ENCODE measurements around the gene E2F3.

DNA sequence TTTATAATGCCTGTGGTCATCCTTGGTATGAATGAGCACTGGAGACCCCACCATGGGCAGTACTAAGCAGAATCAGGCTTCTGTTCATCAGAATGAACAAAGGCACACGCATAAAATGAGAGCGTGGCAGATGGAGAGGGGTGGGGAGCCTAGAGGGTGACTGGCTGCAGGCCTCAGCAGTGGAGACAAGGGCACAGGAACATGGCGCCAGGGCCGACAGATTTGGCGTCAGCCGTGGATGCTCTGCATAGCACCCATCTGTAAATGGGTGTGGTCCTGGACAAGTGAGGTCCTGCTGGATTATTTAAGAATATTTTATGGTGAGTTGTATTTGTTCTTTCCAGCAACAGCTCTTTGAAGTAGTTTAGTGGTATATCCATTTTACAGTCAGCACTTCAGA lies 33.1 kb downstream of the E2F3 start:
- TF ChIP-seq CTCF (IDR thresholded peaks at IDR 0.05) (no peak), POLR2A (IDR thresholded peaks at IDR 0.05) (no peak)

Measured in right lobe of liver (tissue), 4 donors.